ENCODE measurements around the gene TPSD1.
A peak's percentile ranks its signal among the peaks of the same experiment; 100 is the strongest.
"Not testable (repeated sequence)": the region's sequence is repeated elsewhere in the genome, so short reads cannot be mapped to it uniquely, and the experiment has no call there.

The TPSD1 gene

GRCh38 chr16:1293921-1294656 lies 38.2 kb downstream of the TPSD1 start:
- no peak for DNase-seq (ENCODE audit: low read depth, low spot score)
- peaks cover 12% of the 10 kb centered on the region for H3K4me1 ChIP-seq (ENCODE audit: insufficient read depth, insufficient read length)
- no peak overlapping the region for H3K4me3 ChIP-seq (ENCODE audit: insufficient read length, low read depth)
- no peaks in the 10 kb centered on the region for H3K9me3 ChIP-seq (ENCODE audit: insufficient read depth, low read length)
- H3K27me3 ChIP-seq (ENCODE audit: insufficient read depth, insufficient read length): peaks cover 32% of the 10 kb centered on the region
- H3K36me3 ChIP-seq (ENCODE audit: insufficient read depth, insufficient read length, low read length): no peaks in the 10 kb centered on the region
- no peak overlapping the region for H3K9ac ChIP-seq (ENCODE audit: insufficient read length, low read depth)
- TF ChIP-seq YY1 (IDR thresholded peaks at IDR 0.05; ENCODE audit: insufficient read depth, insufficient read length) (no peak), ZNF274 (IDR thresholded peaks at IDR 0.05; ENCODE audit: low read depth, low read length) (no peak), SUZ12 (IDR thresholded peaks at IDR 0.05; ENCODE audit: extremely low read depth, insufficient read depth, insufficient read length) (no peak)

GRCh38 chr16:1295465-1295864 lies 39.6 kb downstream of the TPSD1 start:
- Histone ChIP-seq H3K4me1 (ENCODE audit: insufficient read depth, insufficient read length) (peaks cover 10% of the 10 kb centered on the region), H3K27me3 (ENCODE audit: insufficient read depth, insufficient read length) (peaks cover 20% of the 10 kb centered on the region), H3K4me3 (ENCODE audit: insufficient read length, low read depth) (no peak overlapping the region), H3K36me3 (ENCODE audit: insufficient read depth, insufficient read length, low read length) (no peaks in the 10 kb centered on the region), H3K9me3 (ENCODE audit: insufficient read depth, low read length) (no peaks in the 10 kb centered on the region), H3K9ac (ENCODE audit: insufficient read length, low read depth) (no peak overlapping the region)
- TF ChIP-seq SUZ12 (IDR thresholded peaks at IDR 0.05; ENCODE audit: extremely low read depth, insufficient read depth, insufficient read length) (no peak), YY1 (IDR thresholded peaks at IDR 0.05; ENCODE audit: insufficient read depth, insufficient read length) (no peak), ZNF274 (IDR thresholded peaks at IDR 0.05; ENCODE audit: low read depth, low read length) (no peak)
- peak; percentile 16 for DNase-seq (ENCODE audit: low read depth, low spot score)

GRCh38 chr16:1296688-1297017 lies 40.8 kb downstream of the TPSD1 start:
- not testable (repeated sequence) for H3K9me3 ChIP-seq (ENCODE audit: insufficient read depth, low read length); DNase-seq (ENCODE audit: low read depth, low spot score); H3K36me3 ChIP-seq (ENCODE audit: insufficient read depth, insufficient read length, low read length); H3K9ac ChIP-seq (ENCODE audit: insufficient read length, low read depth); H3K4me3 ChIP-seq (ENCODE audit: insufficient read length, low read depth)
- H3K4me1 ChIP-seq (ENCODE audit: insufficient read depth, insufficient read length): peaks cover 22% of the 10 kb centered on the region
- H3K27me3 ChIP-seq (ENCODE audit: insufficient read depth, insufficient read length): peaks cover 16% of the 10 kb centered on the region

- Histone ChIP-seq H3K36me3 (ENCODE audit: insufficient read depth, insufficient read length, low read length) (no peaks in the 10 kb centered on the region), H3K27me3 (ENCODE audit: insufficient read depth, insufficient read length) (peaks cover 14% of the 10 kb centered on the region), H3K4me1 (ENCODE audit: insufficient read depth, insufficient read length) (peaks cover 23% of the 10 kb centered on the region), H3K4me3 (ENCODE audit: insufficient read length, low read depth) (no peak overlapping the region), H3K9ac (ENCODE audit: insufficient read length, low read depth) (no peak overlapping the region), H3K9me3 (ENCODE audit: insufficient read depth, low read length) (no peaks in the 10 kb centered on the region)
- no peak for DNase-seq (ENCODE audit: low read depth, low spot score)
- TF ChIP-seq SUZ12 (IDR thresholded peaks at IDR 0.05; ENCODE audit: extremely low read depth, insufficient read depth, insufficient read length): no peak
- no peak for TF ChIP-seq YY1 (IDR thresholded peaks at IDR 0.05; ENCODE audit: insufficient read depth, insufficient read length)
- no peak for TF ChIP-seq ZNF274 (IDR thresholded peaks at IDR 0.05; ENCODE audit: low read depth, low read length)
Observed at GRCh38 chr16:1297018-1297696, 41.3 kb downstream of the TPSD1 start.

- no peak for DNase-seq (ENCODE audit: low read depth, low spot score)
- H3K4me3 ChIP-seq (ENCODE audit: insufficient read length, low read depth): no peak overlapping the region
- H3K9me3 ChIP-seq (ENCODE audit: insufficient read depth, low read length): no peaks in the 10 kb centered on the region
- H3K36me3 ChIP-seq (ENCODE audit: insufficient read depth, insufficient read length, low read length): no peaks in the 10 kb centered on the region
- H3K9ac ChIP-seq (ENCODE audit: insufficient read length, low read depth): no peak overlapping the region
- TF ChIP-seq YY1 (IDR thresholded peaks at IDR 0.05; ENCODE audit: insufficient read depth, insufficient read length): no peak
- TF ChIP-seq ZNF274 (IDR thresholded peaks at IDR 0.05; ENCODE audit: low read depth, low read length): no peak
- no peak for TF ChIP-seq SUZ12 (IDR thresholded peaks at IDR 0.05; ENCODE audit: extremely low read depth, insufficient read depth, insufficient read length)
- H3K27me3 ChIP-seq (ENCODE audit: insufficient read depth, insufficient read length): peaks cover 14% of the 10 kb centered on the region
- peaks cover 26% of the 10 kb centered on the region for H3K4me1 ChIP-seq (ENCODE audit: insufficient read depth, insufficient read length)
Observed at GRCh38 chr16:1298406-1298805, 42.5 kb downstream of the TPSD1 start.

- peaks cover 34% of the 10 kb centered on the region for H3K4me1 ChIP-seq (ENCODE audit: insufficient read depth, insufficient read length)
- TF ChIP-seq YY1 (IDR thresholded peaks at IDR 0.05; ENCODE audit: insufficient read depth, insufficient read length) (no peak), ZNF274 (IDR thresholded peaks at IDR 0.05; ENCODE audit: low read depth, low read length) (no peak), SUZ12 (IDR thresholded peaks at IDR 0.05; ENCODE audit: extremely low read depth, insufficient read depth, insufficient read length) (no peak)
Observed at GRCh38 chr16:1299012-1299867, 43.4 kb downstream of the TPSD1 start.

GRCh38 chr16:1299868-1300203 lies 44.0 kb downstream of the TPSD1 start:
- H3K27me3 ChIP-seq (ENCODE audit: insufficient read depth, insufficient read length): peaks cover 14% of the 10 kb centered on the region

More at GRCh38 chr16:1299012-1299867, 43.4 kb downstream of the TPSD1 start:
- Histone ChIP-seq H3K9ac (ENCODE audit: insufficient read length, low read depth) (peak overlapping the region; percentile 17), H3K4me3 (ENCODE audit: insufficient read length, low read depth) (no peak overlapping the region), H3K27me3 (ENCODE audit: insufficient read depth, insufficient read length) (peaks cover 14% of the 10 kb centered on the region), H3K36me3 (ENCODE audit: insufficient read depth, insufficient read length, low read length) (no peaks in the 10 kb centered on the region), H3K9me3 (ENCODE audit: insufficient read depth, low read length) (no peaks in the 10 kb centered on the region)
- no peak for DNase-seq (ENCODE audit: low read depth, low spot score)

More at GRCh38 chr16:1299868-1300203, 44.0 kb downstream of the TPSD1 start:
- Histone ChIP-seq H3K36me3 (ENCODE audit: insufficient read depth, insufficient read length, low read length) (no peaks in the 10 kb centered on the region), H3K9me3 (ENCODE audit: insufficient read depth, low read length) (no peaks in the 10 kb centered on the region), H3K4me1 (ENCODE audit: insufficient read depth, insufficient read length) (peaks cover 34% of the 10 kb centered on the region), H3K9ac (ENCODE audit: insufficient read length, low read depth) (no peak overlapping the region), H3K4me3 (ENCODE audit: insufficient read length, low read depth) (no peak overlapping the region)
- TF ChIP-seq SUZ12 (IDR thresholded peaks at IDR 0.05; ENCODE audit: extremely low read depth, insufficient read depth, insufficient read length) (no peak), ZNF274 (IDR thresholded peaks at IDR 0.05; ENCODE audit: low read depth, low read length) (no peak), YY1 (IDR thresholded peaks at IDR 0.05; ENCODE audit: insufficient read depth, insufficient read length) (no peak)
- DNase-seq (ENCODE audit: low read depth, low spot score): no peak
